Measurements from ENCODE around the gene ATP13A5.

The ATP13A5 gene

GRCh38 chr3:193372783-193373182, 5.8 kb downstream of the ATP13A5 start:
- Histone ChIP-seq H3K4me1 (ENCODE audit: insufficient read depth, low read length) (no peaks in the 10 kb centered on the region), H3K9me3 (ENCODE audit: control insufficient read depth, insufficient read depth, low read length) (no peaks in the 10 kb centered on the region), H3K9ac (ENCODE audit: low read depth, low read length) (no peak overlapping the region), H3K36me3 (ENCODE audit: insufficient read depth, low read length) (no peaks in the 10 kb centered on the region)

GRCh38 chr3:193367868-193368267, 10.7 kb downstream of the ATP13A5 start:
- Histone ChIP-seq H3K9me3 (ENCODE audit: control insufficient read depth, insufficient read depth, low read length) (no peaks in the 10 kb centered on the region), H3K36me3 (ENCODE audit: insufficient read depth, low read length) (no peaks in the 10 kb centered on the region), H3K4me1 (ENCODE audit: insufficient read depth, low read length) (no peaks in the 10 kb centered on the region), H3K9ac (ENCODE audit: low read depth, low read length) (no peak overlapping the region)

GRCh38 chr3:193357291-193357690, 21.3 kb downstream of the ATP13A5 start:
- H3K36me3 ChIP-seq (ENCODE audit: insufficient read depth, low read length): no peaks in the 10 kb centered on the region
- H3K9me3 ChIP-seq (ENCODE audit: control insufficient read depth, insufficient read depth, low read length): no peaks in the 10 kb centered on the region
- H3K4me1 ChIP-seq (ENCODE audit: insufficient read depth, low read length): no peaks in the 10 kb centered on the region
- no peak overlapping the region for H3K9ac ChIP-seq (ENCODE audit: low read depth, low read length)

DNA sequence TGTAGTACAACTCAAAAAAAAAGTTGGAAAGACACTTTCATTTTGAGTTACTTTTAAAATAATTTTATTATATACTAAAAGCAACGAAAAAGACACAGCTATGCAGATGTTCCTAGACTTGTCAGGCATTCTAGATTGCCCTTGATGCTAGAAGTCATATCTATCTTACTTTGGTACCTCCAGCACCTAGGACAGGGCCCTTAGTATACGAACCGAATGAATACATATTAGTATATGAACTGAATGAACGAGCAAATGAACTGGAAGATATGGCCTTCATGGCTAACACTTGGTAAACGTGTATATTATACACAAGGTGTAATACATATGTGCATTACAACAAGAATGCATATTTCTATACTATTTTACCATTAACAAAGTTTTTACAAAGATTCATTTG, 24.1 kb downstream of the ATP13A5 start:
- H3K36me3 ChIP-seq (ENCODE audit: insufficient read depth, low read length): no peaks in the 10 kb centered on the region

GRCh38 chr3:193350744-193351143, 27.8 kb downstream of the ATP13A5 start:
- no peaks in the 10 kb centered on the region for H3K9me3 ChIP-seq (ENCODE audit: control insufficient read depth, insufficient read depth, low read length)
- H3K36me3 ChIP-seq (ENCODE audit: insufficient read depth, low read length): no peaks in the 10 kb centered on the region
- H3K9ac ChIP-seq (ENCODE audit: low read depth, low read length): no peak overlapping the region
- H3K4me1 ChIP-seq (ENCODE audit: insufficient read depth, low read length): peaks cover 30% of the 10 kb centered on the region; the same call in 1 of the 2 replicates

More for the DNA sequence above, 24.1 kb downstream of the ATP13A5 start:
- H3K4me1 ChIP-seq (ENCODE audit: insufficient read depth, low read length): no peaks in the 10 kb centered on the region
- no peaks in the 10 kb centered on the region for H3K9me3 ChIP-seq (ENCODE audit: control insufficient read depth, insufficient read depth, low read length)
- no peak overlapping the region for H3K9ac ChIP-seq (ENCODE audit: low read depth, low read length)

- Histone ChIP-seq H3K9ac (ENCODE audit: low read depth, low read length) (no peak overlapping the region), H3K4me1 (ENCODE audit: insufficient read depth, low read length) (peaks cover 31% of the 10 kb centered on the region; the same call in 1 of the 2 replicates), H3K36me3 (ENCODE audit: insufficient read depth, low read length) (no peaks in the 10 kb centered on the region), H3K9me3 (ENCODE audit: control insufficient read depth, insufficient read depth, low read length) (no peaks in the 10 kb centered on the region)
Measured at GRCh38 chr3:193348686-193349085, 29.9 kb downstream of the ATP13A5 start.

- H3K9ac ChIP-seq (ENCODE audit: low read depth, low read length): no peak overlapping the region
- H3K36me3 ChIP-seq (ENCODE audit: insufficient read depth, low read length): no peaks in the 10 kb centered on the region
- peaks cover 31% of the 10 kb centered on the region; the same call in 1 of the 2 replicates for H3K4me1 ChIP-seq (ENCODE audit: insufficient read depth, low read length)
- H3K9me3 ChIP-seq (ENCODE audit: control insufficient read depth, insufficient read depth, low read length): no peaks in the 10 kb centered on the region
Measured at GRCh38 chr3:193347521-193348501, 30.7 kb downstream of the ATP13A5 start.

- Histone ChIP-seq H3K4me1 (ENCODE audit: insufficient read depth, low read length) (peaks cover 31% of the 10 kb centered on the region; the same call in 1 of the 2 replicates), H3K9ac (ENCODE audit: low read depth, low read length) (no peak overlapping the region), H3K36me3 (ENCODE audit: insufficient read depth, low read length) (no peaks in the 10 kb centered on the region), H3K9me3 (ENCODE audit: control insufficient read depth, insufficient read depth, low read length) (no peaks in the 10 kb centered on the region)
Measured at GRCh38 chr3:193346259-193346658, 32.3 kb downstream of the ATP13A5 start.

- peaks cover 31% of the 10 kb centered on the region; the same call in 1 of the 2 replicates for H3K4me1 ChIP-seq (ENCODE audit: insufficient read depth, low read length)
- no peak overlapping the region for H3K9ac ChIP-seq (ENCODE audit: low read depth, low read length)
- H3K36me3 ChIP-seq (ENCODE audit: insufficient read depth, low read length): no peaks in the 10 kb centered on the region
- H3K9me3 ChIP-seq (ENCODE audit: control insufficient read depth, insufficient read depth, low read length): no peaks in the 10 kb centered on the region
Measured at GRCh38 chr3:193345431-193345830, 33.1 kb downstream of the ATP13A5 start.

GRCh38 chr3:193344486-193344885, 34.1 kb downstream of the ATP13A5 start:
- Histone ChIP-seq H3K9ac (ENCODE audit: low read depth, low read length) (no peak overlapping the region), H3K4me1 (ENCODE audit: insufficient read depth, low read length) (peaks cover 31% of the 10 kb centered on the region; the same call in 1 of the 2 replicates), H3K9me3 (ENCODE audit: control insufficient read depth, insufficient read depth, low read length) (no peaks in the 10 kb centered on the region), H3K36me3 (ENCODE audit: insufficient read depth, low read length) (no peaks in the 10 kb centered on the region)

DNA sequence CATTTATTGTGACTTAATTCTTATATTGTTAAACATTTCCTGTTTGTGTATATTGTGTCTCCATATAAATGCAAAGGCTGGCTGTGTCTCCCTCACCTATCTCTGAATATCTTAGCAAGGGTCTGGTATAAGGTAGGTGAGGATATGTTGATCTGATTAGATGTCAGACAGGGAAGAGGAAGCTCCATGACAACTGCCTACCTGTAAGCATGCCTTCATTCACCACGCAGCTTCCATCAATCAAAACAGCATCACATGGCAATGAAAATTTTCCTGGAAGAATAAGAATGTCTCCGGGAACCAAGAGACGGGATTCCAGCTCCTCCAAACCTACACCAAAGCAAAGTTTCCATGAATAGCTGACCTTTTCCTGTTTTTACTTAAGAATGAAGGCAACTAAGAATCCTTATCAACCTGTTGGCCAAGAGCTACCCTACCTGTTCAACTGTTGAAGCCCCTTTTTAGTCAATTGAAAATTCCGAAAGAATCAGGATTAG, 34.8 kb downstream of the ATP13A5 start:
- no peaks in the 10 kb centered on the region for H3K9me3 ChIP-seq (ENCODE audit: control insufficient read depth, insufficient read depth, low read length)
- no peaks in the 10 kb centered on the region for H3K36me3 ChIP-seq (ENCODE audit: insufficient read depth, low read length)
- peaks cover 25% of the 10 kb centered on the region; the same call in 1 of the 2 replicates for H3K4me1 ChIP-seq (ENCODE audit: insufficient read depth, low read length)
- no peak overlapping the region for H3K9ac ChIP-seq (ENCODE audit: low read depth, low read length)

DNA sequence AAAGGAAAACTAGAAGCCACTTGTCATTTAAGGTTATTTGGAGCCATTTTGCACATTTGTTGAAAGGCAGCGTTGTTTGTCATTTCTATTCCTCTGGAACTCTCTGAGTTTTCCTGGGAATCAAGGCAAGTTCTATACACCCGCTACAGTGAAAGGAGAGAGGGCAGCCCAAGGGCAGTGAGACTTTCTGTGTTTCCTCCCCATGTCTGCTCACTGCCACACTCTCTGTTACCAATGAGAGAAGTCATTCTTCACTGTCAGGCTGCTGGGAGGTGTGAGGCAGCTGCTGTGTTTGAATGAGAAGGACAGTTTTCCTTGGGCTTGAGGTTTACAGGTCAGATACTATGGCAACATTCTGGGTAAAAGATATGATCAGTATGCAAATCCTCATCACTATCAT, 36.0 kb downstream of the ATP13A5 start:
- no peaks in the 10 kb centered on the region for H3K9me3 ChIP-seq (ENCODE audit: control insufficient read depth, insufficient read depth, low read length)
- H3K4me1 ChIP-seq (ENCODE audit: insufficient read depth, low read length): peaks cover 13% of the 10 kb centered on the region; the same call in 1 of the 2 replicates
- H3K9ac ChIP-seq (ENCODE audit: low read depth, low read length): no peak overlapping the region
- H3K36me3 ChIP-seq (ENCODE audit: insufficient read depth, low read length): no peaks in the 10 kb centered on the region

GRCh38 chr3:193335031-193335430, 43.5 kb downstream of the ATP13A5 start:
- H3K36me3 ChIP-seq (ENCODE audit: insufficient read depth, low read length): no peaks in the 10 kb centered on the region
- no peaks in the 10 kb centered on the region for H3K9me3 ChIP-seq (ENCODE audit: control insufficient read depth, insufficient read depth, low read length)
- H3K9ac ChIP-seq (ENCODE audit: low read depth, low read length): no peak overlapping the region
- H3K4me1 ChIP-seq (ENCODE audit: insufficient read depth, low read length): no peaks in the 10 kb centered on the region

GRCh38 chr3:193333229-193333628, 45.3 kb downstream of the ATP13A5 start:
- Histone ChIP-seq H3K9me3 (ENCODE audit: control insufficient read depth, insufficient read depth, low read length) (no peaks in the 10 kb centered on the region), H3K36me3 (ENCODE audit: insufficient read depth, low read length) (no peaks in the 10 kb centered on the region), H3K4me1 (ENCODE audit: insufficient read depth, low read length) (no peaks in the 10 kb centered on the region), H3K9ac (ENCODE audit: low read depth, low read length) (no peak overlapping the region)

Data from ES-I3 (cell line).